HG03342 (cell line): Measurements from ENCODE around the gene ANKRD12.
"Not testable (repeated sequence)": the region's sequence is repeated elsewhere in the genome, so short reads cannot be mapped to it uniquely, and the experiment has no call there.

Experiments
- ATAC-seq: cut with Tn5 transposase; IDR thresholded peaks from one replicate; pipeline ENCODE4 v1.9.1; 2021; ENCODE audit warnings: mild to moderate bottlenecking, moderate library complexity; ENCODE audit not compliant: unreplicated experiment

The ANKRD12 gene

DNA sequence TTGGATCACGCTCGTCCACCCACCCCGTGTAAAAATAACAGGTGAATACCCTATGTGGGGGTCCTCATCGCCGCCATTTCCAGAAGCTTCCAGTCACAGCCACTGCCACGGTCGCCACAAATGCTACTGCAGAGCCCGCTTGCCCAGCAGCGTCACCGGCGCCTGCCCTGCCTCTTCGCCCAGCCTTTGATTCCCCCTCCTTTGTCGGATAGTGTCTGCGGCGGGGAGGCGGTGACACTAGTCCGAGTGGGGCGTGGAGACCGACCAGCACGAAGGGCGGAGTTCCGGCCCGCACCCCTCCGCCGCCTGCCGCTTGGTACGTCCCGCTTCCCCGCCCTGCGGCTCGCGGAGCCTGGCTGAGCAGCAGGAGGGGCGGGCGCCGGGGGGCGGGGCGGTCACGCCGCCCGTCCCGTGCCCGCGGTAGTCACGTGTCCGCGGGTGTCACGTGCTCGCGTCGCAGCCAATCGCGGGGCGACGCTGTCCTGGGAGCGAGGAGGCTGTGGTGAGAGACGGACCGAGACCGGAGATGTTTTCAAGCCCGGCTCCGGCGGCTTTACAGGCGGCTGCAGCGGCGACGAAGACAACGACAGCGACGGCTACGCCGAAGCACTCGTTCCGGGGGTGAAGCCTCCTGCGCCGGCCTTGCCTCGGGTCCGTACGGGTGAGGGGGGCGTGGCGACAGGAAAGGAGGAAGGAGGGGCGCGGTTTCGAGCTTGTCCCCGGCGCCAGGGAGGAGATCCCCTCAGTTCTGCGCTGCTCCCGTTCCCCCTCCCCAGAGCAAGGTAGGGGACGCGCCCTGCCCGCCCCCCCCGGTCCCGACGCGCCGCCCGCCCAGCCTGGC is at the start of gene ANKRD12:
Gene ANKRD12, plus strand, starts transcription at position 467 of the 841 bp plus-strand sequence. CDS start 45,652 bp downstream, outside the sequence.
- ATAC-seq, result peak; percentile 71

- no peak for ATAC-seq
These were observed 49.4 kb upstream of the ANKRD12 start for GRCh38 chr18:9087144-9087543.

GRCh38 chr18:9088252-9088651 is 48.3 kb upstream of the ANKRD12 start:
- ATAC-seq, result no peak

DNA sequence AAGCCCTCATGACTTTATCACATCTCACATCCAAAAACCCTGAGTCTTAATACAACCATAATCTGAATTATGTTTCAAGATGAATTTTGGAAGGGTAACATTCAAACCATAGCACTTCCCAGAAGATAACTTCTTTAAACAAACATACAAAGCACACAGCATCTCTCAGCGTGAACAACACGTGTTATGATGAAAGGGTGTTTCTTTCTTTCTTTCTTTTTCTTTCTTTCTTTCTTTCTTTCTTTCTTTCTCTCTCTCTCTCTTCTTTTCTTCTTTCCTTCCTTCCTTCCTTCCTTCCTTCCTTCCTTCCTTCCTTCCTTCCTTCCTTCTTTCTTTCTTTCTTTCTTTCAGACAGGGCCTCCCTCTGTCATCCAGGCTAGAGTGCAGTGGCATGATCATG is 47.9 kb upstream of the ANKRD12 start:
- not testable (repeated sequence) for ATAC-seq

GRCh38 chr18:9090578-9090977 is 46.0 kb upstream of the ANKRD12 start:
- no peak for ATAC-seq

DNA sequence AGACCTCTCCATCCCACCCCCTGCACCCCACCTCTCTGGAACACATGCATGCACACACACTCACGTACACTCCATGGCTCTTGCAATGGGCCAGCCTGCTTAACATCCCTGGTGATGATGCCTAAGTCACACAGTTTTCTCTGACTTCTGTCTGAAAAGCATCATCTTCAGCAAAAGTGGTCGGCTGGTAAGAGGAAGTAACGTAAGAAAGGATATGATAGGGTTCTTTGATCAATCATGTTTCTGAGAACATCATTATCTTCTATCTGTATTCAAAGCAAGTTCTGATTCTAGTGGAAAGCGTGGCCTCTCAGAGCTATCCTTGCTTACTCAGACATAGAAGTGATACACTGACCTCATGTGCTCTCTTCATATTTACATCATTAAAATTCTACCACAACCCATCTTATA is 45.5 kb upstream of the ANKRD12 start:
- ATAC-seq, result no peak

- ATAC-seq, result no peak
These were observed 43.9 kb upstream of the ANKRD12 start for GRCh38 chr18:9092665-9093064.

- ATAC-seq, result not testable (repeated sequence)
These were observed 43.5 kb upstream of the ANKRD12 start for GRCh38 chr18:9093109-9093508.

DNA sequence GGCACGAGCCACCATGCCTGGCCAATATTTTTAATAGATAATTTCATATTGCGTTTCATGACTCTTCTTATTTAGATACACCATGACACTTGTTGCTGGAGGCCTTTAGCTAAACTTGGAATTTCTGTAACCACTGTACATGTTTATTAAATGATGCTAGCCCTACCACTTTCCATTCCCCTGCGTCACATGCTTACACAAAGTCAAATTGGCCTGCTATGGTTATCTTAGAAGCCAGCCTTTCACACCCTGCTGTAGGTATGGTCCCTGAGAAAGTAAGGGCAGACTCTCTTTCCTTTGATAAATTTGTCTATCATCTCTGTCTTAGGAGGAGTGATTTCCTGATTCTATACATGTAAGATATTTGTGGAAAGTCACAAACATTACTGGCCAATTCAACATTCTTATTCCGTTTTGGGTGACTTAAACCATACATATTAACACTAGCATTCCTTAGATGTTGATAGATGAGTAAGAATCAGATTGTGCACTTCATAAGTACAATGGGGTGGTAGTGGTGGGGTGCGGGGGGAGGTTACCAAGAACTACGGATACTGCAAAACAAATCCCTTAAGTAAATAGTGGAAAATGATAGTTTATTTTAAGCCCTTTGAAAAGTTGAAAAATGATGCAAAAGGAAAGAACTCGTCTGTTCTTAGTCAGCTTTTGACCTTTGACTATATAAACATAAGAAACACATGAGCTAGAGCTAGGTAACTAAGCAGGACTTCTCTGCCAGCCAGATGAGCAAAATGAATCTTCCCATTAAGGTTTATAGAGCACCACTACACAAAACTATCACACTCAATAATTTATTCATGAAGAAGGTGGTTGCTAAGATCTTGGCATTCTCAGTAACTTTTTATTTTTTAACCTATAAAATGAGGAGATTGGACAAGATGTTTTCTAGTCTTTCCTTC is 42.0 kb upstream of the ANKRD12 start:
- ATAC-seq, result no peak

DNA sequence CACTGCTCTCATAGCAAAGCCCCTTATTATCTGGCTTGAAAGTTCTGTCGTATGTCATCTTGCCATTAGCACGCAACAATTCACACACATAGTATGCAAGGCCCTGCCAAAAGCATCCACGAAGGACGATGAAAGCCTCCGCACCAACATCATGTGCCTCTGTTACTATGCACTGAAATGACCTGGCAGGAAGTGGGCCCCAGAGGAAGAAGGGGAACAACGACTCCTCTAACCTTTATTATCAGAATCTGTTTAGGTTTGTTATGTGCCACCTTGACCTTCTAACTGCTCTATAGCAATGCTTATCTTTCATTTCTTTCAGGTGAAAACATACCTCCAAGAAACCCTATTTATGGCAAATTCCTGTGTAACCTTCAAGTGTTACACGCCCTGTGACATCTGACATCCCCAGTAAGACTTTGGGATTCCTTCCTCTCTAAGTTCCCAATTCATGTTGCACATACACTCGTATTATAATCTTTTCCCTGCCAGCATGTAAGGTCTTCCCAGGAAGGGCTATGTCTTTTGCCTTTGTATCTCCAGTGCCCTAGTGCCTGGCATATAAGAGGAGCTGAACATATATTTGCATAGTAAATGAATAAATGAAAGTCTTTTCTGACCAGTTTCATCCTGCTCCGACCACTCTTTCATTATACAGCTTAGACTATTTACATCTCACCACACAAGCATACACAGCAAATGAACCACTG is 41.1 kb upstream of the ANKRD12 start:
- peak; percentile 90 for ATAC-seq

- ATAC-seq, result no peak
These were observed 40.6 kb upstream of the ANKRD12 start for GRCh38 chr18:9096007-9096371.

- ATAC-seq, result no peak
These were observed 39.9 kb upstream of the ANKRD12 start for GRCh38 chr18:9096685-9097084.

DNA sequence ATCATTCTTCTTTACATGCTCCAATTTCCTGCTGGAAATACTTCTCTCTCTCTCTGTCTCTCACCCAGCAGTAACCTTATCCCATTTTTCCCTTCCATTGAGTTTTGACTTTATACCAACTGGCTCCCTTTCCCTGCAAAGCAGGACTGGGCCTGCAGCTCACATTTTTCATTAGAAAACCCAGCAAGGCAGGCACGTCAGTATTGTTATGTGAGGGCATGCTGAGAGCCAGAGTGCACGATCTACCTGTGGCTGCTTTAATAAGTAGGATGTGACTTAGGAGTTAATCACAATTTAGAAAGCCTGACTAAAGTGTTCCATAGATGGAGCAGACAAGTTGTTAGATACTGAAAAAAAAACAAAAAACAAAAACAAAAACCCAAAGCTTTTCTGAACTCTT is 39.2 kb upstream of the ANKRD12 start:
- no peak for ATAC-seq

DNA sequence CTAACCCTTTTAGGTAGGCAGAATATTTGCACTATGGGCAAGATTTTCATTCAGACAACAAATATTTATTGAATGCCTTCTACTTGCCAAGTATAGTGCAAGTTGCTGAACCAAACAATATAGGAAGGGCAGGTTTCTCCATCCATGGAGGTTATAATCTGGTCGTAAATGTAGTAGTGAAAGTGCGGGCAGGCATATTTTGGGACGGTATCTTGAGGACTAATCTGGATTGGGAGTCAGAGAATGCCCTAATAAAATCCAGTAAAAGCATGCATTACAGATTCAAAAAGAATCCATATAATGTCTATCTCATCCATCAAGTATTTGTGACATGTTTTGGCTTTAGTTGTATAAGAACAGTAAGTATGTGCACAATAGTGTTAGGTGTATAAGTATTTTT is 35.8 kb upstream of the ANKRD12 start:
- ATAC-seq, result no peak

GRCh38 chr18:9101730-9102507 is 34.7 kb upstream of the ANKRD12 start:
- ATAC-seq, result peak; percentile 14

DNA sequence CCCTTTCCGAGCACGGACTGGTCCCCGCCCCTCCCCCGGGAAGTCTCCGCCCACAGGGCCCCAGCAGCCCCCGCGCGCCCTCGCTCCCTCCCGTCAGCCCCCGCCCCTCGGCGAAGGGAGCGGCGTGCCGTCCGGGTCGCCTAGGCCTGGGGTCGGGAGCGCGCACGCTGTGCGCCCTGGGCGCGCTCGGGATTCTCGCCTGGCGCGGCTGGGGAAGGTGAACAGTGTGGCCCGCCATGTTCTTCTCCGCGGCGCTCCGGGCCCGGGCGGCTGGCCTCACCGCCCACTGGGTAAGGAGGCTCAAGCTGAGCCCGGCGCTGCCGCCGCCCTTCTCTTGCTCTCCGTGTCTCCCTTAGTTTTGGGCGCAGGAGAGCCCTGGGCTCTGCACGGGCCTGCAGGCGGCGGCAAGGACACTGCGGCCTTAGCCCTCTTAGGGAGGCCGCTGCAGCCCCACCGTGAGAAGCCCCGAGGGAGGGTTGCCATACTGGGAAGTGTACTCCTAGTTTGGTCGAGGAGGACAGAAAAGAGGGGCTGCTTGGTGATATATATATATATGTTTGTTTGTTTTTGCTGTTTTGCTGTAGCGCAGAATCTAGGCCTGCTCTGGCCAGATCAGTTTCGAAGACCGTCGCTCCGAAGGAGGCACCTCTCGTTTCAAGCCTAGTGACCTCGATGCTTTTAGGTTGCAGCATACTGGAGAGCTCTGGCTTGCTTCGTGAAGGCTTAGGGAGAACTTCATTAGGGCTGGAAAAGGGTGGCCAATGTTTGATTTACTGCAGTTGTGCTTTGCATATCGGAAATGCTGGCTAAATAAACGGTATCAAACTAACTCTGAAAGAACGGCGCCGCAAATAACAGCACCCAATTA is 33.8 kb upstream of the ANKRD12 start, which contains the start of gene NDUFV2:
Gene NDUFV2, plus strand, starts transcription at position 192 of the 868 bp plus-strand sequence. Its CDS starts 45 bp downstream, at position 237.
- peak; percentile 92 for ATAC-seq

GRCh38 chr18:9103376-9103873 is 33.2 kb upstream of the ANKRD12 start:
- ATAC-seq, result no peak

GRCh38 chr18:9104244-9104901 is 32.2 kb upstream of the ANKRD12 start:
- no peak for ATAC-seq

DNA sequence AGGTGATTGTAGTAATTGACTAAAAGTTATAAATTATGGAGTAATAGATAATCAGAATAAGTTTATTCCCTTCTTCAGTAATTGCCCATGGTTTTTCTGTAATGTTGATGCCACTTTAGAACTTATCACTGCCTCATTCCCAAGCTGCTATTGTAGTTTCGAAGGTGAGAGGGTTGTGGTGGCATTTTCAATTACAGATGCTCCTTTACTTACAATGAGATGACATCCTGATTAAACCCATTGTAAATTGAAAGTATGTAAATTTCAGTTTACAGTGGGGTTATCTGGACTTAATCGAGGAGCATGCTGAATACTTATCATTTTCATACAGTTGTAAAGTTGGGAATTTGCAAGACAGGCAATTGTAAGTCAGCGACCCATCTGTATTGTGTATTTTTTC is 31.2 kb upstream of the ANKRD12 start:
- ATAC-seq, result no peak
